IPS DF 6.9 (cell line): ENCODE data around the gene PTGFRN.

Experiments
- DNase-seq: peaks from one replicate; pipeline ENCODE4 v3.0.0-alpha.2; 2013; ENCODE audit warnings: low read depth, low spot score
- H3K27ac ChIP-seq: one replicate; pipeline ENCODE4 v1.5.1; 2013; ENCODE audit warnings: low read length, control low read depth
- H3K27me3 ChIP-seq: 2 replicates; pipeline ENCODE4 v1.6.1; 2013; ENCODE audit warnings: mild to moderate bottlenecking, low read length; ENCODE audit not compliant: control insufficient read depth, insufficient read depth
- H3K36me3 ChIP-seq: 2 replicates; pipeline ENCODE4 v1.6.1; 2013; ENCODE audit warnings: low read length; ENCODE audit not compliant: control insufficient read depth, insufficient read depth
- H3K4me1 ChIP-seq: 2 replicates; pipeline ENCODE4 v1.6.1; 2013; ENCODE audit warnings: low read length; ENCODE audit not compliant: control insufficient read depth, insufficient read depth
- H3K4me3 ChIP-seq: 2 replicates; pipeline ENCODE4 v1.5.1; 2013; ENCODE audit warnings: mild to moderate bottlenecking, low read length
- H3K9me3 ChIP-seq: 2 replicates; pipeline ENCODE4 v1.6.1; 2013; ENCODE audit warnings: low read length, inconsistent platforms; ENCODE audit not compliant: control insufficient read depth, insufficient read depth
- WGBS: extraction: QIAGEN DNeasy Blood & Tissue Kit; methylation state at CpG from one replicate; pipeline ENCODE4 v1.1.7; 2013; ENCODE audit warnings: mixed read lengths, missing lambda C conversion rate; ENCODE audit not compliant: insufficient read length, insufficient coverage; 5-methylcytosine and 5-hydroxymethylcytosine counted together

PTGFRN gene

DNA sequence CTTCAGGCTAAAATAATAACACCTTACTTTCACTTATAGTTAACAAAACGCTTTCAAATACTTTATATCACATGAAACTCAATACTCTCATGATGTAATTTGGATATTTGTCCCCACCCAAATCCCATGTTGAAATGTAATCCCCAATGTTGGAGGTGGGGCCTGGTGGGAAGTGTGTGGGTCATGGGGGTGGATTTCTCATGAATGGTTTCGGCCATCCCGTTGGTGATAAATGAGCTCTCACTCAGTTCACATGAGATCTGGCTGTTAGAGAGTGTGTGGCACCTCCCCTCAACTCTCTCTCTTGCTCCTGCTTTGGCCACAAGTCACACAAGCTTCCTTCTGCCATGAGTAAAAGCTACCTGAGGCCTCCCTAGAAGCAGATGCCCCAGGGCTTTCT lies 22.5 kb upstream of the PTGFRN start:
- WGBS, result 100% methylated on average over 1 of the region's 3 CpGs
- DNase-seq, result no peak
- H3K36me3 ChIP-seq, result no peaks in the 10 kb centered on the region
- H3K27ac ChIP-seq, result no peak overlapping the region
- no peaks in the 10 kb centered on the region for H3K4me1 ChIP-seq
- H3K4me3 ChIP-seq, result no peak overlapping the region
- no peaks in the 10 kb centered on the region for H3K27me3 ChIP-seq
- H3K9me3 ChIP-seq, result no peaks in the 10 kb centered on the region

DNA sequence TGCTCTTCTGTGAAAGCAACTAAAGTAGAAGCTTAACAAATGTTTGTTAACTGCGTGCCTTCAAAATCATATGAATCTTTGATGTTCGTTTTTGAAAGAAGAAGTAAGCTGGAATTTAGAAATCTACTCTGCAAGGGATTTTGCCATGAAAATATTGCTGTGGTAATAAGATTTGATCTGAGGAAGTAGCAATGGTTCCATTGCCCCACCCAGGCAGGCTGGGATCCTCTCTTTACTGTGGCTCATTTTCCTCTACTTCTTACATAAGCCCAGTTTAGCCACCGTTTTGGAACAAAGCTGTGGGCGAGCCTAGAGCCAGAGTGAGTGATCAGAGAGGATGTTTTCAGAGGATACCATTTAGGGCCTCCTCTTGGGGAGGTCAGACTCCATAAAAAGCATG lies 20.3 kb upstream of the PTGFRN start:
- H3K4me1 ChIP-seq, result no peaks in the 10 kb centered on the region
- WGBS, result no CpG with 5 or more reads among the region's 4 CpGs
- H3K27ac ChIP-seq, result no peak overlapping the region
- no peaks in the 10 kb centered on the region for H3K27me3 ChIP-seq
- no peak for DNase-seq
- no peak overlapping the region for H3K4me3 ChIP-seq
- no peaks in the 10 kb centered on the region for H3K9me3 ChIP-seq
- no peaks in the 10 kb centered on the region for H3K36me3 ChIP-seq

DNA sequence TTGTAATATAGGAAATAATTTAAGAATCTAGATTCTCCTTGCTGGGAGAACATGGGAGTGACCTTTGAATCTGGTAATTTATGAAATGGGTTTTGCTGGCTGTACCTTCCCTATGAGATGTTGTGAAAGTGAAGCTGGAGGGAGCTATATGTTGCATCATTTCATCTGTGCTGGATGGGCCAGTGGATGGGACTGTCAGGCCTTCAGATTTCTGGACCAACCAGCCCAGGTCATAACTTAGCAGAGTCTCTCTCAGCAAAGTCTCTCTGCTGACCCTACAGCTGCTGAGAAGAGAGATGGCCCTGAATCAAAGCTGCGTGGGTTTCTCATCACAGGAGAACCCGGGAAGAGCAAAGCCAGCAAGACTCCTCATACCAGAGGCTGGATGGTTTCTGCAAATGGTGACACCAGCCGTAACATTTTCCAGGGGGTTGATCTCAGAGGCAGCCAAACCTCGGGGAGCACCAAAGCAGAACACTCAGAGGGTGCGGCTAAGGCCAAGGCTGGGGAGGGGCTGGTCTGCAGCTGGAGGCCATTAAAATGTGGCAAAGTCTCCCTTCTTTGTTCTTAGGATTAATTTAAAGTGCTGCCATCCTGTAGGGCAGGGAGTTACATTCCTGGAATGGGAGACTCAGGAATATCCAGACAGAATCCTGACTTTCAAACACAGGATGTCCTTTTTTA lies 18.2 kb upstream of the PTGFRN start:
- no CpG with 5 or more reads among the region's 5 CpGs for WGBS
- no peak for DNase-seq
- Histone ChIP-seq H3K4me3 (no peak overlapping the region), H3K4me1 (no peaks in the 10 kb centered on the region), H3K27ac (no peak overlapping the region), H3K36me3 (no peaks in the 10 kb centered on the region), H3K9me3 (no peaks in the 10 kb centered on the region), H3K27me3 (no peaks in the 10 kb centered on the region)

DNA sequence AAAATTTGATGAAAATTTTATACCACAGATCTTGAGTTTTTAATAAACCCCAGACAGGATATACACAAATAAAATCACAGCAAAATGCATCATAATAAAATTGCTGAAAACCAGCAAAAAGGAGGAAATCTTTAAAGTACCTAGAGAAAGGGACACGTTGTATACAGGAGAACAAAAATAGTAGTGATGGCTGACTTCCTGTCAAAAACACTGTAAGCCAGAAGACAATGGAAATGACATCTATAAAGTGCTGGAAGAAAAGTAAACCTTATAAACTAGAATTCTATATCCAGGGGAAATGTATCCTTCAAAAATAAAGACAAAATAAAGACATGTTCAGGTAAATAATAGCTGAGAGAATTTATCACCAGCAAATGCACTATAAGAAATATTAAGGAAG lies 14.6 kb upstream of the PTGFRN start:
- no peak for DNase-seq
- no CpG with 5 or more reads among the region's 1 CpG for WGBS

DNA sequence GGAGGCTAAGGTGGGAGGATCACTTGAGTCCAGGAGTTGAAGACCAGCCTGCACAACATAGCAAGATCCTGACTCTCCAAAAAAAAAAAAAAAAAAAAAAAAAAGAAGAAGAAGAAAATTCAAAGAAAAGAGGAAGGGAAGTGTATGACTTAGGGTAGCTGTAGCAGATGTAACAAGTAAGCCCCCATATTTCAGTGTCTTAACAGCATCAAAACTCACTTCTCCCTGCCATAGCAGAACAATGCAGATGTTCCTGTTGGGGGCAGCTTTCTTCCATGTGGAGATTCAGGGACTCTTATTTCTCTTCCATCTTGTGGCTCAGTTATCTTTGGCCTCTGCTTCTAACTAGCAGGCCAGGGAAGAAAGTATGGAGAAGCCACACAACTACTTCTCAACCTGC lies 10.2 kb upstream of the PTGFRN start:
- peaks cover 1% of the 10 kb centered on the region; the same call in 1 of the 2 replicates for H3K4me1 ChIP-seq
- DNase-seq, result no peak
- H3K9me3 ChIP-seq, result no peaks in the 10 kb centered on the region
- no peaks in the 10 kb centered on the region for H3K36me3 ChIP-seq
- no peak overlapping the region for H3K27ac ChIP-seq
- no peak overlapping the region for H3K4me3 ChIP-seq
- no peaks in the 10 kb centered on the region for H3K27me3 ChIP-seq

More for the DNA sequence above, 14.6 kb upstream of the PTGFRN start:
- H3K9me3 ChIP-seq, result no peaks in the 10 kb centered on the region
- no peaks in the 10 kb centered on the region for H3K4me1 ChIP-seq
- H3K36me3 ChIP-seq, result no peaks in the 10 kb centered on the region
- H3K4me3 ChIP-seq, result no peak overlapping the region
- no peak overlapping the region for H3K27ac ChIP-seq
- no peaks in the 10 kb centered on the region for H3K27me3 ChIP-seq

DNA sequence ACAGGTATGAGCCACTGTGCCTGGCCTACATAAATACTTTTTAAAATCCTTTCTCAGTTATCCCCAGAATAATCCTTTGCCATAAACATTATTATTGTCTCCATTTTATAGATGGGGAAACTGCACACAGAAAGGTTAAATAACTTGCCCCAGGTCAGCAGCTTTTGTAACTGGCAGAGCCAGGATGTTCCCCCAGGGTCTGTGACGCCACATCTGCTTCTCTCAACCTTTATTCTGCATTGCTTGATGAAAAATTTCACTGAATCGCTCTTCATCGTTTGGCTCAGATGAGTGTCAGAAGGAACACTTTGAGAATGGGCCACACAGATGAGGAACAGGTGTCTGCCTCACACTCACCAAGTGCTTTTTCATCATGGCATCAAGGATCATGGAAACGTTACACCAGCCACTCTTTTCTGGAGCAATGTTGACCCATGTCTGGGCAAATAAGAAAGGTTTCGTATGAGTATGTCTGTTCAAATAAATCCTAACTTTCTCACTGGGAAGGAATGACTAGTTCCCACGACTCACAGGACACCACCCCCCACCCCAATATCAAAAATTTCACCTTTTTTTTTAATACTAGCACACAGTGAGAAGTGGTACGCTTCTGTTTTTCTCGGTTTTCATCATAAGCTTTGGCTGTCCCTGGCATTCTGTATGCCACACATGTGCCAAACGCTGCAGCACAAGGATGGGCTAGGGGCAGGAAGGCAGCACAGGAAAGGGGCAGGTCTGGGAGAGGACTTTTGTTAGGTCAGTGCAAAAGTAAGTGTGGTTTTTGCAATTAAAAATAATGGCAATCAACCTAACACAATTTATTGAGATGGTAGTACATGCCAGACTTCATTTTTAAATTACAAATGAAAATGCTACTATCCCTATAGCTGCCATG lies 9.0 kb upstream of the PTGFRN start:
- Histone ChIP-seq H3K4me3 (no peak overlapping the region), H3K9me3 (no peaks in the 10 kb centered on the region), H3K36me3 (no peaks in the 10 kb centered on the region), H3K27ac (no peak overlapping the region), H3K4me1 (peaks cover 1% of the 10 kb centered on the region; the same call in 1 of the 2 replicates), H3K27me3 (no peaks in the 10 kb centered on the region)
- WGBS, result 100% methylated on average over 1 of the region's 9 CpGs
- DNase-seq, result no peak

DNA sequence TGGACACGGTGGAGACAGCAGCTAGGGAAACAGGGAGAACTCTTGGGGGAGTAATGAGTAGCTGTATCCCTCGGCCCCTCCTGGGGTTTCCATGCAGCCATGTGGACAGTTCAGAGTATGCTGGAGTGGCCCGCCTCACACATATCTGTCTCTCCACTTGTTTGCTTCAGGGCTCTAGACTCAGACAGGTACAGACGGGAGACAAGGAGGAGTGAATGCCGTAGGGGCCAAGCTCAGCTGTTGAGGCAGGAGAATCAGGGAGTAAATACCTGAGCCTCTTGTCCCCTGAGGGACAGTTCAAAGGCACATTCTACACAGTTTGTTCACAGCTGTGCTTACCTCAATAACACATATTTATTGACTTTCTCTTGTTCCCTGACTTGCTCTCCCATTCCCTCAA lies 7.7 kb upstream of the PTGFRN start:
- Histone ChIP-seq H3K27ac (no peak overlapping the region), H3K4me3 (no peak overlapping the region), H3K9me3 (no peaks in the 10 kb centered on the region), H3K4me1 (peaks cover 1% of the 10 kb centered on the region; the same call in 1 of the 2 replicates), H3K36me3 (no peaks in the 10 kb centered on the region), H3K27me3 (no peaks in the 10 kb centered on the region)
- no peak for DNase-seq
- WGBS, result no CpG with 5 or more reads among the region's 5 CpGs

DNA sequence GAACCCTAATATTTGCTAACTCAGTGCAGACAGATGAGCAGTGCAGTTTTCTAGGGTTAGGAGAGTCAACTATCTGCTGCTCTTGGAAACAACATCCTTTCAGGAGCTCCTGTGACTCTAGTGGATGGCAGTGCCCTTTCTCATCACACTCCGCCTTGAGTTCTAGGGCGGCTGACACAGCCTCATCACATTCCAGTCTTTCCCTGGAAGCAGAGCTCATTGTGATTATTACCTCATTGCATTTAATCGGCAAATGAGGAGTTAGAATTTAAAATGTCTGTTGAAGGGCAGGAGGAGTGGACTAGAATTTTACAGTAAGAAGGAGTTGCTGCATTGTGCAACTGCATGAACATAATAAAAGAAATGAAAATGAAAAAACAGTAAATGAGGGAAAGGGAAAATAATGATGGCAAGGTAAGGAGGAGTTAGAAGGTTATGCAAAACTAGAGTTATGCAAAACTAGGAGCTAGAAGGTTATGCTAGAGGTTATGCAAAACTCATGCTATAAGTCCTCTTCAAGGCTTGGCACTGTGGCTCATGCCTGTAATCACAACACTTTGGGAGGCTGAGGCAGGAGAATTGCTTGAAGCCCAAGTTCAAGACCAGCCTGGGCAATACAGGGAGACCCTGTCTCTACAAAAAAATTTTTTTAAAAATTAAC lies 6.9 kb upstream of the PTGFRN start:
- H3K36me3 ChIP-seq, result no peaks in the 10 kb centered on the region
- H3K27me3 ChIP-seq, result no peaks in the 10 kb centered on the region
- H3K4me3 ChIP-seq, result no peak overlapping the region
- no peaks in the 10 kb centered on the region for H3K9me3 ChIP-seq
- DNase-seq, result no peak
- no peak overlapping the region for H3K27ac ChIP-seq
- H3K4me1 ChIP-seq, result peaks cover 1% of the 10 kb centered on the region; the same call in 1 of the 2 replicates
- no CpG with 5 or more reads among the region's 3 CpGs for WGBS

DNA sequence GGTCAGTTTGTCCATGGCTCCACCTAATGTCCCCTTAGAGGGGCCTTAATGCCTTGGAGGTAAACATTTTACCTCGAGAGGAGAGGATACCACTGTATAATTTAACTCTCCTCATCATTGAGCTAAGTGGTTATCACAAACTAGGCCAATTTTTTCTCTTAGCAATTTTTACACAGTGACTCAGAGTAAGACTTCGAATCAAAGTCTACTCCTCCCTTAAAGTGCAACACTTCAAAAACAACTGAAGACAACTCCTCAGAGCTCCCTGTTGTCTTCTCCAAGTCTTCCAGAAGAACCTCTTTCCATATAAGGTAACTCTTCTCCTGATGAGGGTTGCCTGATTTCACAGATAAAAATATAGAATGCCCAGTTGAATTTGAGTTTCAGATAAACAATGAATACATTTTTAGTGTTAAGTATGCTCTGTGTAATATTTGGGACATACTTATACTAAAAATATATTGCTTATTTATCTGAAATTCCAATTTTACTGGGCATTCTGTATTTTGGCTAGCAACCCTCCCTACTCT lies 4.9 kb upstream of the PTGFRN start:
- no peak for DNase-seq
- H3K27me3 ChIP-seq, result no peaks in the 10 kb centered on the region
- no peaks in the 10 kb centered on the region for H3K9me3 ChIP-seq
- no peaks in the 10 kb centered on the region for H3K36me3 ChIP-seq
- H3K4me3 ChIP-seq, result no peak overlapping the region
- H3K4me1 ChIP-seq, result peaks cover 1% of the 10 kb centered on the region; the same call in 1 of the 2 replicates
- H3K27ac ChIP-seq, result no peak overlapping the region
- no CpG with 5 or more reads among the region's 2 CpGs for WGBS

DNA sequence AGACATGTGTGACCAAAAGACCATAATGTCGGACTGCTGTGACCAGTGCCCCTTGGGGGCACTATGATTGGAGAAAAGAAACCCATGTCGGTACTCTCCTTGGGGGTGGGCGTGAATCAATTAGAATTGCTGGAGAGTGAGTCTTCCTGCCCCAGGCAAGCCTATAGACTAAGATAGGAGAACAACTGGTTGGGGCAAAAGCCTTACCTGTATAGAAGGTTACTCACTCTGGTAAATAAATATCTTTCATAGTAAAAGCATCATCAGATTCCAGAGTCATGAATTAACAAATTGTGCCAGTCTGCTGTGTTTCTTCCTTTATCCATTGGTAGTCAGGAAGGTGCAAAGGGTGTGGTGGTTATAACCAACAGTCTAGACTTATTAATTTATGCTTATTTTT lies 2.9 kb upstream of the PTGFRN start:
- Histone ChIP-seq H3K36me3 (no peaks in the 10 kb centered on the region), H3K9me3 (no peaks in the 10 kb centered on the region), H3K27ac (no peak overlapping the region), H3K4me1 (peaks cover 1% of the 10 kb centered on the region; the same call in 1 of the 2 replicates), H3K4me3 (no peak overlapping the region), H3K27me3 (no peaks in the 10 kb centered on the region)
- DNase-seq, result no peak
- WGBS, result no CpG with 5 or more reads among the region's 3 CpGs
